Activated T-cell treated with anti-CD3 and anti-CD28 coated beads for 24 hours (primary cell): ENCODE results near the gene MRTFB.

Source experiments
- DNase-seq: peaks from one replicate; pipeline ENCODE4 v3.0.0-alpha.2; 2020; ENCODE audit warnings: low read depth

The MRTFB gene

GRCh38 chr16:14063618-14064581 lies 7.2 kb upstream of the MRTFB start:
- DNase-seq, result no peak

- no peak for DNase-seq
Observed at GRCh38 chr16:14069818-14070217, 1.3 kb upstream of the MRTFB start.

GRCh38 chr16:14070555-14070876 lies 603 bp upstream of the MRTFB start:
- no peak for DNase-seq

- DNase-seq, result peak; percentile 20
Observed at GRCh38 chr16:14071576-14072271, 605 bp downstream of the MRTFB start.

- no peak for DNase-seq
Observed at GRCh38 chr16:14072360-14072759, 1.2 kb downstream of the MRTFB start.

- no peak for DNase-seq
Observed at GRCh38 chr16:14074544-14074943, 3.4 kb downstream of the MRTFB start.

GRCh38 chr16:14077918-14078317 lies 6.8 kb downstream of the MRTFB start:
- no peak for DNase-seq

- no peak for DNase-seq
Observed at GRCh38 chr16:14086477-14086876, 15.4 kb downstream of the MRTFB start.

- DNase-seq, result no peak
Observed at GRCh38 chr16:14087181-14087580, 16.1 kb downstream of the MRTFB start.

- DNase-seq, result no peak
Observed at GRCh38 chr16:14087590-14088154, 16.6 kb downstream of the MRTFB start.

GRCh38 chr16:14088155-14088753 lies 17.1 kb downstream of the MRTFB start:
- DNase-seq, result no peak

- no peak for DNase-seq
Observed at GRCh38 chr16:14089283-14089823, 18.2 kb downstream of the MRTFB start.

GRCh38 chr16:14092561-14092960 lies 21.4 kb downstream of the MRTFB start:
- DNase-seq, result no peak

- DNase-seq, result no peak
Observed at GRCh38 chr16:14095883-14096551, 24.9 kb downstream of the MRTFB start.

GRCh38 chr16:14097182-14097959 lies 26.3 kb downstream of the MRTFB start:
- DNase-seq, result no peak

GRCh38 chr16:14098081-14098480 lies 27.0 kb downstream of the MRTFB start:
- no peak for DNase-seq

- no peak for DNase-seq
Observed at GRCh38 chr16:14100825-14101224, 29.7 kb downstream of the MRTFB start.

GRCh38 chr16:14101415-14101814 lies 30.3 kb downstream of the MRTFB start:
- DNase-seq, result no peak

GRCh38 chr16:14102925-14103720 lies 32.0 kb downstream of the MRTFB start:
- no peak for DNase-seq

- DNase-seq, result no peak
Observed at GRCh38 chr16:14104066-14104465, 32.9 kb downstream of the MRTFB start.
